Measurements from ENCODE around the gene ACAN.

Gene ACAN

GRCh38 chr15:88859550-88859949 is 56.3 kb downstream of the ACAN start:
- Histone ChIP-seq H3K4me1 (ENCODE audit: insufficient read depth, low read length) (no peaks in the 10 kb centered on the region), H3K9me3 (ENCODE audit: low read length) (peaks cover 2% of the 10 kb centered on the region), H2AFZ (ENCODE audit: low read depth, low read length) (no peak overlapping the region), H3K36me3 (ENCODE audit: insufficient read depth, low read length) (no peaks in the 10 kb centered on the region), H3K27me3 (ENCODE audit: insufficient read depth, low read length) (peaks cover 5% of the 10 kb centered on the region), H3K4me3 (ENCODE audit: low read length) (no peak overlapping the region)

DNA sequence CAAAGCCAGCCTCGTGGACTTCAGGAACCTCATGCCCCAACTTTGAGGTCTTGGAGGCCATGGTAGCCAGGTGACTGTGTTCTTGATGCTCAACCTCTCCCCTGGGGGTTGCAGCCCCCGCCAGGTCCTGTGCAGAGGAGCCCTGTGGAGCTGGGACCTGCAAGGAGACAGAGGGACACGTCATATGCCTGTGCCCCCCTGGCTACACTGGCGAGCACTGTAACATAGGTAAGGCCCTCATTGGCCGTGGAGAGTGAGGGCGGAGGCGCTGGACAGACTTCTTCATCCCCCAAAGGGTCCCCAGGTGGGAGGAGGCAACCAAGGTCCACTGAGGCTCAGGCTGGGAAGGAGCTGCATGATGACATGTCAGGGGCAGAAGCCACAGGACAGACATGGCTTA is 57.0 kb downstream of the ACAN start:
- H2AFZ ChIP-seq (ENCODE audit: low read depth, low read length), result no peak overlapping the region
- no peaks in the 10 kb centered on the region for H3K4me1 ChIP-seq (ENCODE audit: insufficient read depth, low read length)
- no peaks in the 10 kb centered on the region for H3K36me3 ChIP-seq (ENCODE audit: insufficient read depth, low read length)
- H3K27me3 ChIP-seq (ENCODE audit: insufficient read depth, low read length), result peaks cover 5% of the 10 kb centered on the region
- H3K4me3 ChIP-seq (ENCODE audit: low read length), result no peak overlapping the region
- no peaks in the 10 kb centered on the region for H3K9me3 ChIP-seq (ENCODE audit: low read length)

- Histone ChIP-seq H3K27me3 (ENCODE audit: insufficient read depth, low read length) (peaks cover 5% of the 10 kb centered on the region), H2AFZ (ENCODE audit: low read depth, low read length) (no peak overlapping the region), H3K36me3 (ENCODE audit: insufficient read depth, low read length) (no peaks in the 10 kb centered on the region), H3K4me3 (ENCODE audit: low read length) (no peak overlapping the region), H3K9me3 (ENCODE audit: low read length) (no peaks in the 10 kb centered on the region), H3K4me1 (ENCODE audit: insufficient read depth, low read length) (no peaks in the 10 kb centered on the region)
Observed at GRCh38 chr15:88863412-88863811, 60.2 kb downstream of the ACAN start.

DNA sequence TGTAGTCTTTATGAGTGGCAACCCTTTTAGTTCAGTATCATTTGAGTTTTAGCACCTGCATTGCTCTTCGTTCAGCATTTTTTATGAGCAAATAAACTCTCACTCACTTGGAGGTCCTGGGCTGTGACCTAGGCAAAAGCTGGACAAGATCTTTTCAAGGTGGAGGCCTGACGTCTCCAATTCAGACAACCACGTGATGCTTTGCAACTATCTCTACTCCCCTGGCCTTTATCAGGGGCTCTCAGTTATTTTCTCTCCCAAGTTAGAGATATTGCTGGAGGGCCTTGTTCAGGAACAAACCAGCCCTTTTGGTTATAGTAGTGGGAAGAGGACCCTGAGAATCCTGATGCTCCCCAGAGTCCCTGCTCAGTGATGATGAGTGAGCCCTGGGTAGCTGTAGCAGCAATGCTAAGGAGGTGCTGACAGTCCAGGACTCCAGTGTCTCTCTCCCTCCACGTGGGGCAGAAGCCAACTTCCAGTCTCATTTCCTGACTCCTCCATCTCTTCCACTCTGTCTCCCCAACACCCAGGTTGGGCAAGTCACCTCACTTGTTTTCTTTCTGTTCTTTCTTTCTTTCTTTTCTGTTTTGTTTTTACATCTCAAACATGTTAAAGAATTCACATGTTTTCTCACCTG is 61.7 kb downstream of the ACAN start:
- Histone ChIP-seq H3K4me3 (ENCODE audit: low read length) (no peak overlapping the region), H3K4me1 (ENCODE audit: insufficient read depth, low read length) (no peaks in the 10 kb centered on the region), H2AFZ (ENCODE audit: low read depth, low read length) (no peak overlapping the region), H3K27me3 (ENCODE audit: insufficient read depth, low read length) (no peaks in the 10 kb centered on the region), H3K9me3 (ENCODE audit: low read length) (no peaks in the 10 kb centered on the region), H3K36me3 (ENCODE audit: insufficient read depth, low read length) (no peaks in the 10 kb centered on the region)

DNA sequence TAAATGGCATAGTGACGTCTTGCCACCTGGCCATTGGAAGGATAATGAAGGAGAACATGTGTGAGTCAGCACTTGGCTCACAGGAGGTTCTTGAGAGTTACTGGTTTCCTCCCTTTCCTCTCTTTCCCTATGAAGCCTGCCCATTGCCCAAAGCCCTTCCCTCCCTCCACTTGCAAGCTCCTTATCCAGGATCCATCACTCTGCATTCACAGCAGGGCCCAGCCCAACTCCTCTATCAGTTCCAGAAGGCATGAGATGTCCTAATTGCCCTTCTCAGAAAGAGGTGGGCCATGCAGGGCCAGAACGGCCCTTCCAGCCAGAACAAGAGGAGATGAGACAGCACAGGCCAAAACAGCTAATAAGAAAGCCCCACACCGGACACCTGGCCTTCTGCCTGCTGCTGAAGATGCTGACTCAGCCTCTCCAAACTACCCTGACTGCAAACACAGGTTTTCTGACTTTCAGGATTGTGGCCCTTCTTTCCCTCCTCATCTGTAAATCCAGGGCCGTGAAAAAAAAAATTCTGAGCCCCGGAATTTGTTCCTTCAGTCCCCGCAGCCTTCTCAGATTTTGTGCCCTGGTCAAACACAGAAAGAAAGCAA is 62.4 kb downstream of the ACAN start:
- H3K9me3 ChIP-seq (ENCODE audit: low read length), result no peaks in the 10 kb centered on the region
- H2AFZ ChIP-seq (ENCODE audit: low read depth, low read length), result no peak overlapping the region
- H3K4me3 ChIP-seq (ENCODE audit: low read length), result no peak overlapping the region
- H3K36me3 ChIP-seq (ENCODE audit: insufficient read depth, low read length), result no peaks in the 10 kb centered on the region
- no peaks in the 10 kb centered on the region for H3K27me3 ChIP-seq (ENCODE audit: insufficient read depth, low read length)
- H3K4me1 ChIP-seq (ENCODE audit: insufficient read depth, low read length), result no peaks in the 10 kb centered on the region

- H3K27me3 ChIP-seq (ENCODE audit: insufficient read depth, low read length), result no peaks in the 10 kb centered on the region
- no peak overlapping the region for H3K4me3 ChIP-seq (ENCODE audit: low read length)
- no peak overlapping the region for H2AFZ ChIP-seq (ENCODE audit: low read depth, low read length)
- H3K9me3 ChIP-seq (ENCODE audit: low read length), result no peaks in the 10 kb centered on the region
- H3K36me3 ChIP-seq (ENCODE audit: insufficient read depth, low read length), result no peaks in the 10 kb centered on the region
- H3K4me1 ChIP-seq (ENCODE audit: insufficient read depth, low read length), result no peaks in the 10 kb centered on the region
Observed at GRCh38 chr15:88866295-88866881, 63.2 kb downstream of the ACAN start.

GRCh38 chr15:88871313-88871712 is 68.1 kb downstream of the ACAN start:
- Histone ChIP-seq H3K9me3 (ENCODE audit: low read length) (no peaks in the 10 kb centered on the region), H3K27me3 (ENCODE audit: insufficient read depth, low read length) (no peaks in the 10 kb centered on the region), H3K36me3 (ENCODE audit: insufficient read depth, low read length) (no peaks in the 10 kb centered on the region), H3K4me1 (ENCODE audit: insufficient read depth, low read length) (no peaks in the 10 kb centered on the region), H2AFZ (ENCODE audit: low read depth, low read length) (no peak overlapping the region), H3K4me3 (ENCODE audit: low read length) (no peak overlapping the region)

DNA sequence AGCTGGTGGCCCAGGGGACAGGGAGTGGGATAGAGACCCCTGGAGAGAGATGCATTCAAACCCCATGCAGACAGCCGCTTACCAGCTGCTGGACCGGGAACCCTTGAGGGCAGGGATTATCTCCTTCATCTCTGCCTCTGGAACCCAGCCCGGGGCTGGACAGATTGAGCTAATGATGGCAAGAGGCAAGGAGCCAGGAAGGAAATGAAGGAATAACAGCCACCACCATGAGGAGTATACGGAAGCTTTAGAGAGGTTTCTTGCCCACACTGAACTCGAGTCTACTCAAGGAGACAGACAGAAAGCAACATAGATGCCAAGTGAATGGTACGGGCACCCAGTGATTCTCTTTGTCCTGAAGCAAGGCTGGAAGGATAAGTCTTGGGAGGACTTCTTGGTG is 68.9 kb downstream of the ACAN start:
- Histone ChIP-seq H3K4me3 (ENCODE audit: low read length) (no peak overlapping the region), H3K27me3 (ENCODE audit: insufficient read depth, low read length) (no peaks in the 10 kb centered on the region), H2AFZ (ENCODE audit: low read depth, low read length) (no peak overlapping the region)

GRCh38 chr15:88872706-88873105 is 69.5 kb downstream of the ACAN start:
- Histone ChIP-seq H3K4me3 (ENCODE audit: low read length) (no peak overlapping the region), H3K9me3 (ENCODE audit: low read length) (no peaks in the 10 kb centered on the region), H3K27me3 (ENCODE audit: insufficient read depth, low read length) (no peaks in the 10 kb centered on the region), H3K36me3 (ENCODE audit: insufficient read depth, low read length) (no peaks in the 10 kb centered on the region), H3K4me1 (ENCODE audit: insufficient read depth, low read length) (no peaks in the 10 kb centered on the region), H2AFZ (ENCODE audit: low read depth, low read length) (no peak overlapping the region)

More for the DNA sequence above, 68.9 kb downstream of the ACAN start:
- Histone ChIP-seq H3K9me3 (ENCODE audit: low read length) (no peaks in the 10 kb centered on the region), H3K36me3 (ENCODE audit: insufficient read depth, low read length) (no peaks in the 10 kb centered on the region), H3K4me1 (ENCODE audit: insufficient read depth, low read length) (no peaks in the 10 kb centered on the region)

GRCh38 chr15:88873786-88874185 is 70.5 kb downstream of the ACAN start:
- Histone ChIP-seq H3K9me3 (ENCODE audit: low read length) (no peaks in the 10 kb centered on the region), H3K36me3 (ENCODE audit: insufficient read depth, low read length) (no peaks in the 10 kb centered on the region), H2AFZ (ENCODE audit: low read depth, low read length) (no peak overlapping the region), H3K27me3 (ENCODE audit: insufficient read depth, low read length) (no peaks in the 10 kb centered on the region), H3K4me1 (ENCODE audit: insufficient read depth, low read length) (no peaks in the 10 kb centered on the region), H3K4me3 (ENCODE audit: low read length) (no peak overlapping the region)

DNA sequence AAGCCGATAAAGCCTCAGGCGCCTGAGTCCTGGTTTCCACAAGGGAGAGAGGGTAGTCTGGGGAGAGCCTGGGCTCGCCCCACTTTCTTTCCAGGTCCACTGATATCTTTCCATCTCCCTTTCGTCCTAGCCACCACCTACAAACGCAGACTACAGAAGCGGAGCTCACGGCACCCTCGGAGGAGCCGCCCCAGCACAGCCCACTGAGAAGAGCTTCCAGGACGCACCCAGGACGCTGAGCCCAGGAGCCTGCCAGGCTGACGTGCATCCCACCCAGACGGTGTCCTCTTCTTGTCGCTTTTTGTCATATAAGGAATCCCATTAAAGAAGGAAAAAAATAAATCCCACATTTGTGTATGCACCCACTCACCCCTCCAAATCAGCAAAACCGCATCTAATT is 71.0 kb downstream of the ACAN start:
- no peak overlapping the region for H3K4me3 ChIP-seq (ENCODE audit: low read length)
- no peak overlapping the region for H2AFZ ChIP-seq (ENCODE audit: low read depth, low read length)
- H3K9me3 ChIP-seq (ENCODE audit: low read length), result no peaks in the 10 kb centered on the region
- no peaks in the 10 kb centered on the region for H3K27me3 ChIP-seq (ENCODE audit: insufficient read depth, low read length)
- no peaks in the 10 kb centered on the region for H3K36me3 ChIP-seq (ENCODE audit: insufficient read depth, low read length)
- H3K4me1 ChIP-seq (ENCODE audit: insufficient read depth, low read length), result no peaks in the 10 kb centered on the region

DNA sequence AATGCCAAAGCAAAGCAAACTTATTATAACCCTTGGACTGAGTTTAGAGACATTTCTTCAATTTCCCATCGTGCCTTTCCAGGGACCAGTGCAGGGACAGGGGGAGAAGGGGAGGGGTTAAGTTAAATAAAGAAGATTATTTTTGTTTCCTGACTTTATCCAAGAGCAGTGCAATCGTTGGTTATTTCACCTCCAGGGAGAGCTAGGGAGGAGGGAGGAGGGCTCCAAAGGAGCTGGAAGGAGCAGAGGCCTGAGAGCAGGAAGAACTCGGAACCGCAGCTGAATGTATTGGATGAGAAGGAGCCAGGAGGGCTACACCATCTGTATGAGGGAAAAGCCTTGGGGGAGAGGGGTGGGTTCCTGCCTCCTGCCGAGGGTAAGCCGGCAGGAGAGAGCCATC is 71.4 kb downstream of the ACAN start:
- Histone ChIP-seq H3K9me3 (ENCODE audit: low read length) (no peaks in the 10 kb centered on the region), H3K4me3 (ENCODE audit: low read length) (no peak overlapping the region), H3K4me1 (ENCODE audit: insufficient read depth, low read length) (no peaks in the 10 kb centered on the region), H3K27me3 (ENCODE audit: insufficient read depth, low read length) (no peaks in the 10 kb centered on the region), H2AFZ (ENCODE audit: low read depth, low read length) (no peak overlapping the region), H3K36me3 (ENCODE audit: insufficient read depth, low read length) (no peaks in the 10 kb centered on the region)

DNA sequence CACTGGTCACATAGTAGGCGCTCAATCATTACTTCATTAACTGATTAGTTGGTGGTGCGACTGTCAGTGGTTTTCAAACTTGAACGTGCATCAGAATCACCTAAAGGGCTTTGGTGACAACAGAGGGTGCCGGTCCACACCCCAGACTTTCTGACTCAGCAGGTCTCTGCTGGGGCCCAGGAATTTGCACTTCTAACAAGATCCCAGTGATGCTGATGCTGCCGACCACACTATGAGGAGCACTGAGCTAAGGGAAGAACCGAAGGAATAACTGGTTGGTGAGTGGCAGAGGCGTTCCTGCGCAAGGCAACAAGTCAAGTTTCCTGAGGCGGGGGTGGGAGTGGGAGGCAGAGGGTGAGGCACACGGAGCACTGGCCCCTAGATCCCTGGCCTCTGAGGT is 73.3 kb downstream of the ACAN start:
- Histone ChIP-seq H3K4me3 (ENCODE audit: low read length) (no peak overlapping the region), H2AFZ (ENCODE audit: low read depth, low read length) (no peak overlapping the region), H3K9me3 (ENCODE audit: low read length) (no peaks in the 10 kb centered on the region), H3K4me1 (ENCODE audit: insufficient read depth, low read length) (no peaks in the 10 kb centered on the region), H3K36me3 (ENCODE audit: insufficient read depth, low read length) (no peaks in the 10 kb centered on the region), H3K27me3 (ENCODE audit: insufficient read depth, low read length) (no peaks in the 10 kb centered on the region)

DNA sequence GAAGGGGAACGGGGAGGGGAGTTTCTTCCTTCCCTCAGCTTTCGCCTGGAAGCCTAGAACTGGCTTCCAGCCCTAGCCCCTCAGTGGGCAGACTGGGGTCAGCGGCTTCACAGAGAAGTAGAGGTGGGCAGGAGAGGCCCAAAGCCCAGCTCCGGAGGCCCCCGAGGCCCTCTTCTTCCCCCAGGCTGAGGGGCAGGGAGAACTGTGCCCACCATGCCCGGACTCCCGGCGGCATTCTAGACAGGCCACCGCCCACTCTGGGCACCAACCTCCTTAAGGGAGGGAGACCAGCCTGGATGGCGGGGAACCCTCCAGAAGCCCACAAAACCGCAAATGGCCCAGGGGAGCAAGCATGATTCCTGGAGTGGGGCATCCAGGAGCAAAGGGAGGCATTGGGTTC is 74.2 kb downstream of the ACAN start:
- no peaks in the 10 kb centered on the region for H3K4me1 ChIP-seq (ENCODE audit: insufficient read depth, low read length)
- no peak overlapping the region for H3K4me3 ChIP-seq (ENCODE audit: low read length)
- H3K36me3 ChIP-seq (ENCODE audit: insufficient read depth, low read length), result no peaks in the 10 kb centered on the region

More for the DNA sequence above, 74.2 kb downstream of the ACAN start:
- Histone ChIP-seq H2AFZ (ENCODE audit: low read depth, low read length) (no peak overlapping the region), H3K9me3 (ENCODE audit: low read length) (no peaks in the 10 kb centered on the region), H3K27me3 (ENCODE audit: insufficient read depth, low read length) (no peaks in the 10 kb centered on the region)
